ENCODE data around the gene ATXN7L1. TPM values are rescaled to one million over a fixed set of nuclear protein-coding genes. Genes with fewer than 3 reads are reported as not detected.

ATXN7L1 gene
- total and polyA plus RNA-seq, 2 of the 13 experiments (the other 11 are each of a cell fraction or from before 2014, with no cell fraction given): 4.1 to 7.8 TPM

DNA sequence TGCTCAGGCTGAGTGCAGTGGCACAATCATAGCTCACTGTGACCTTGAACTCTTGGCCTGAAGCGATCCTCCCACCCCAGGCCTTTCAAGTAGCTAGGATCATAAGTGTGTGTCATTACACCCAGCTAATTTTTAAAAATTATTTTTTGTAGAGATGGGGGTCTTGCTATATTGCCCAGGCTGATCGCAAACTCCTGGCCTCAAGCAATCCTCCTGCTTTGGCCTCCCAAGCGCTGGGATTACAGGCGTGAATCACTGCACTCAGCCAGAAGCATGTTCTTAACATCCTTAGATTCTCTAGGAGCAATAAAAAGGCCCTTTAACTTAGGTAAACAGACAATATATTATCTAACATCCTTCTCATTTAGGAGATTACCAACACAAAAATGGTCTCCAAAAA is 256.8 kb downstream of the ATXN7L1 start:
- no peak overlapping the region for H2AFZ ChIP-seq (ENCODE audit: low read length)
- no peaks in the 10 kb centered on the region for H3K9me3 ChIP-seq (ENCODE audit: low read length)
- no peak overlapping the region for H3K27ac ChIP-seq (ENCODE audit: extremely low read length, insufficient read depth, low read length)
- in situ Hi-C loops (cut with HindIII; ENCODE audit: extremely low pct_ligation_motif_present, low pct_unique_long_range_greater_than_20kb): no loop called here
- H3K27me3 ChIP-seq (ENCODE audit: control insufficient read depth in 1 of 2, insufficient read depth in 2 of 2, low read length in 2 of 2): no peaks in the 10 kb centered on the region
- no peak overlapping the region for H3K9ac ChIP-seq (ENCODE audit: insufficient read depth, low read depth, low read length)
- intact Hi-C loops (cut with micrococcal nuclease; ENCODE audit: unreplicated experiment): no loop called here
- no peaks in the 10 kb centered on the region for H3K79me2 ChIP-seq (ENCODE audit: insufficient read depth, low read length)
- FAIRE-seq (no peak), DNase-seq (ENCODE audit: low spot score) (no peak), ATAC-seq (no peak)
- H3K4me3 ChIP-seq (replicated peaks in 1 of 3; ENCODE audit: insufficient read depth in 1 of 3, low read depth in 2 of 3, low read length in 3 of 3): no peak overlapping the region
- CTCF ChIA-PET (ENCODE audit: low intra/inter-chr PET ratio, low total read pairs): no interaction called here
- H3K4me2 ChIP-seq (ENCODE audit: low read depth, low read length): no peak overlapping the region
- TF ChIP-seq ZNF329 (CRISPR knock-in tag; IDR thresholded peaks at IDR 0.05; ENCODE audit: low read depth): no peak
- TF ChIP-seq ZNF121 (CRISPR knock-in tag; IDR thresholded peaks at IDR 0.05): peak; percentile 54; the same call in 1 of the 2 replicates
- 0 out of 2 replicates have a peak, but pooled peaks have one; percentile 16 for TF ChIP-seq ZNF770 (CRISPR knock-in tag; IDR thresholded peaks at IDR 0.05)
- POLR2A ChIA-PET: no interaction called here
- no peaks in the 10 kb centered on the region for H3K4me1 ChIP-seq (ENCODE audit: insufficient read depth, low read length)
- 96% methylated on average over 4 of the region's 4 CpGs for WGBS (ENCODE audit: low lambda C conversion rate)
- H4K20me1 ChIP-seq (ENCODE audit: insufficient read depth, low read length): no peaks in the 10 kb centered on the region
- peaks cover 1 to 5% of the 10 kb centered on the region in 2 experiments; a peak in 2 of 5 replicates for H3K36me3 ChIP-seq (replicated peaks in 1 of 2; ENCODE audit: control insufficient read depth in 1 of 2, insufficient read depth in 2 of 2, low read length in 2 of 2)
- no TSS peak for BruUV-seq (replicated peaks)

DNA sequence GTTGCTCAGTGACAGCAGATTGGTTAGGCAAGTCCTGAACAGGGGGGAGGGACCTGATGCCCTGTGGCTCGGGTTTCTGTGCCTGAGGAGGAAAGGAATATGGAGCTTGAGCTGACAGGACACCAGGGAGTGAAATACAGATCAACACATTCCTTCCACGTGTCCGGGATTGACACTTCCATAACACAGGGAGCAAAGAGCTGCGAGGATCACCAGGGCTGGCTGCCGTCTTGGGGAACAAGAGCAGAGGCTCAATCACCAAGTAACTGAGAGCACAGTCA is 258.4 kb downstream of the ATXN7L1 start:
- Histone ChIP-seq H3K4me1 (ENCODE audit: insufficient read depth, low read length) (no peaks in the 10 kb centered on the region), H3K27ac (ENCODE audit: extremely low read length, insufficient read depth, low read length) (no peak overlapping the region), H3K4me2 (ENCODE audit: low read depth, low read length) (no peak overlapping the region), H4K20me1 (ENCODE audit: insufficient read depth, low read length) (no peaks in the 10 kb centered on the region), H3K9me3 (ENCODE audit: low read length) (no peaks in the 10 kb centered on the region), H2AFZ (ENCODE audit: low read length) (no peak overlapping the region), H3K9ac (ENCODE audit: insufficient read depth, low read depth, low read length) (no peak overlapping the region), H3K27me3 (ENCODE audit: control insufficient read depth in 1 of 2, insufficient read depth in 2 of 2, low read length in 2 of 2) (no peaks in the 10 kb centered on the region), H3K36me3 (replicated peaks in 1 of 2; ENCODE audit: control insufficient read depth in 1 of 2, insufficient read depth in 2 of 2, low read length in 2 of 2) (peaks cover 2 to 3% of the 10 kb centered on the region in 2 experiments; a peak in 2 of 5 replicates), H3K79me2 (ENCODE audit: insufficient read depth, low read length) (no peaks in the 10 kb centered on the region), H3K4me3 (replicated peaks in 1 of 3; ENCODE audit: insufficient read depth in 1 of 3, low read depth in 2 of 3, low read length in 3 of 3) (no peak overlapping the region)
- CTCF ChIA-PET (ENCODE audit: low intra/inter-chr PET ratio, low total read pairs): no interaction called here
- BruUV-seq (replicated peaks): no TSS peak
- in situ Hi-C loops (cut with HindIII; ENCODE audit: extremely low pct_ligation_motif_present, low pct_unique_long_range_greater_than_20kb) (no loop called here), intact Hi-C loops (cut with micrococcal nuclease; ENCODE audit: unreplicated experiment) (no loop called here)
- 88% methylated on average over 5 of the region's 5 CpGs for WGBS (ENCODE audit: low lambda C conversion rate)
- ATAC-seq: no peak
- POLR2A ChIA-PET: no interaction called here
- no peak for DNase-seq (ENCODE audit: low spot score)
- FAIRE-seq: no peak
- TF ChIP-seq HMGXB4 (CRISPR knock-in tag; IDR thresholded peaks at IDR 0.05; ENCODE audit: borderline replicate concordance in 1 of 2, low read depth in 1 of 2): no peak
- TF ChIP-seq HNF1B (CRISPR knock-in tag; IDR thresholded peaks at IDR 0.05): no peak
- TF ChIP-seq JUN (CRISPR knock-in tag; IDR thresholded peaks at IDR 0.05): no peak
- no peak for TF ChIP-seq ELF4 (CRISPR knock-in tag; IDR thresholded peaks at IDR 0.05; ENCODE audit: borderline replicate concordance)
- no peak for TF ChIP-seq CREM (IDR thresholded peaks at IDR 0.05)
- no peak for TF ChIP-seq CREM (CRISPR knock-in tag; IDR thresholded peaks at IDR 0.05)
- TF ChIP-seq BRCA1 (CRISPR knock-in tag; IDR thresholded peaks at IDR 0.05): no peak
- no peak for TF ChIP-seq MIER3 (CRISPR knock-in tag; IDR thresholded peaks at IDR 0.05; ENCODE audit: borderline replicate concordance)
- TF ChIP-seq ZSCAN20 (CRISPR knock-in tag; IDR thresholded peaks at IDR 0.05; ENCODE audit: borderline replicate concordance): no peak
- TF ChIP-seq PTBP1 (IDR thresholded peaks at IDR 0.05; ENCODE audit: low read depth, low read length, poor library complexity, severe bottlenecking): no peak
- no peak for TF ChIP-seq PHF5A (CRISPR knock-in tag; IDR thresholded peaks at IDR 0.05; ENCODE audit: low read depth, unreplicated experiment)
